Skeletal muscle tissue (tissue), 4 donors: ENCODE measurements around the gene COL4A1. TPM values are rescaled to one million over a fixed set of nuclear protein-coding genes. Genes with fewer than 3 reads are reported as not detected.

Experiments
- H3K27ac ChIP-seq: one replicate; pipeline ENCODE4 v1.7.0; 2013; ENCODE audit warnings: mild to moderate bottlenecking, low read depth, low read length, inconsistent platforms
- H3K27me3 ChIP-seq, 3 donors: one replicate each; pipeline ENCODE4 v1.7.0; 2013; ENCODE audit warnings: low read length in 3 of 3; ENCODE audit not compliant: control insufficient read depth in 3 of 3, insufficient read depth in 3 of 3
- H3K36me3 ChIP-seq, 3 donors: one replicate each; pipeline ENCODE4 v1.7.0; 2013; ENCODE audit warnings: low read length in 3 of 3; ENCODE audit not compliant: control insufficient read depth in 3 of 3, insufficient read depth in 3 of 3
- H3K4me1 ChIP-seq, 3 donors: one replicate each; pipeline ENCODE4 v1.7.0; 2013; ENCODE audit warnings: low read length in 3 of 3, mild to moderate bottlenecking in 3 of 3; ENCODE audit not compliant: control insufficient read depth in 3 of 3, insufficient read depth in 3 of 3
- H3K4me3 ChIP-seq, 3 donors: one replicate each; pipeline ENCODE4 v1.7.0; 2013; ENCODE audit warnings: low read length in 3 of 3
- H3K9ac ChIP-seq, 3 donors: one replicate each; pipeline ENCODE4 v1.7.0; 2013; ENCODE audit warnings: low read length in 3 of 3, mild to moderate bottlenecking in 3 of 3, moderate library complexity in 2 of 3, low read depth in 1 of 3
- H3K9me3 ChIP-seq, 3 donors: one replicate each; pipeline ENCODE4 v1.7.0; 2013; ENCODE audit warnings: low read length in 3 of 3; ENCODE audit not compliant: control insufficient read depth in 3 of 3
- total RNA-seq: library from RNA; depleted of rRNA; stranded (reverse); fragments of >200 nt; gene quantifications from one replicate; pipeline ENCODE4 v1.2.3, GENCODE V29; 2014
- donor health status: Osteomylitis.

COL4A1 gene
- total RNA-seq, 1 donor from 2014 or later, result 774 TPM

- Histone ChIP-seq H3K27me3 (peaks cover 0 to 1% (median 0%) of the 10 kb centered on the region in 3 donors), H3K9me3 (no peaks in the 10 kb centered on the region), H3K4me3 (no peak overlapping the region), H3K9ac (no peak overlapping the region), H3K4me1 (peaks cover 23 to 36% (median 34%) of the 10 kb centered on the region in 3 donors), H3K36me3 (peaks cover 0 to 2% (median 0%) of the 10 kb centered on the region in 3 donors), H3K27ac (peak overlapping the region; percentile 71)
These were observed 68.2 kb downstream of the COL4A1 start for GRCh38 chr13:110238818-110239195.

GRCh38 chr13:110237875-110238817 lies 68.8 kb downstream of the COL4A1 start:
- Histone ChIP-seq H3K27me3 (peaks cover 2 to 8% (median 5%) of the 10 kb centered on the region in 3 donors), H3K9ac (no peak overlapping the region), H3K4me1 (peaks cover 30 to 36% (median 35%) of the 10 kb centered on the region in 3 donors), H3K9me3 (no peaks in the 10 kb centered on the region), H3K36me3 (peaks cover 0 to 2% (median 0%) of the 10 kb centered on the region in 3 donors), H3K4me3 (no peak overlapping the region), H3K27ac (peak overlapping the region; percentile 71)

DNA sequence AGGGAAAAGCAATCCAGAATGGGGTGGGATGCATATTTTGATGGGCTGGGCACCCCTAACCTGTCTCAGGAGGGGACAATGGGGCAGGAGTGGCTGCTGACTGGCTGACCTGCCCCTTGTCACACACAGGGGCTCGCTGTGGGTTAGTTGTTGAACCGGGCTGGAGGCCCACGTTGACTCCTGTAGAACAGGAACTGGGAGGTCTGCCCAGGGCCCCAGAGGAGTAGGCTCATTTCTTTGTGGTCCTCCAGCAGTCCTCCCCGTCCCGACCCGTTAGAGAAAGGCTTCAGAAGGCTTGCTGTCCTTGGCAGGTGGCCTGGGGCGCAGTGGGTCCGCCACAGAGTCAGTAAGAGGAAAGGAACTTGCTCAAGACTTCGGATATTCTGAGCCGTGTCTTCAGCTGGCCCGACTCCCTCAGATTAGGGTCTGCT lies 70.1 kb downstream of the COL4A1 start:
- Histone ChIP-seq H3K9ac (peak overlapping the region in 1 of 3 donors; percentile 40), H3K36me3 (peaks cover 0 to 2% (median 0%) of the 10 kb centered on the region in 3 donors), H3K27ac (peak overlapping the region; percentile 71), H3K4me1 (peaks cover 35 to 48% (median 42%) of the 10 kb centered on the region in 3 donors), H3K9me3 (no peaks in the 10 kb centered on the region), H3K27me3 (peaks cover 5 to 16% (median 8%) of the 10 kb centered on the region in 3 donors), H3K4me3 (no peak overlapping the region)

- Histone ChIP-seq H3K27me3 (peaks cover 5 to 16% (median 8%) of the 10 kb centered on the region in 3 donors), H3K27ac (peak overlapping the region; percentile 71), H3K4me1 (peaks cover 35 to 49% (median 42%) of the 10 kb centered on the region in 3 donors), H3K36me3 (peaks cover 0 to 2% (median 0%) of the 10 kb centered on the region in 3 donors), H3K9ac (peak overlapping the region in 1 of 3 donors; percentile 40), H3K4me3 (no peak overlapping the region), H3K9me3 (no peaks in the 10 kb centered on the region)
These were observed 70.5 kb downstream of the COL4A1 start for GRCh38 chr13:110236431-110236830.

DNA sequence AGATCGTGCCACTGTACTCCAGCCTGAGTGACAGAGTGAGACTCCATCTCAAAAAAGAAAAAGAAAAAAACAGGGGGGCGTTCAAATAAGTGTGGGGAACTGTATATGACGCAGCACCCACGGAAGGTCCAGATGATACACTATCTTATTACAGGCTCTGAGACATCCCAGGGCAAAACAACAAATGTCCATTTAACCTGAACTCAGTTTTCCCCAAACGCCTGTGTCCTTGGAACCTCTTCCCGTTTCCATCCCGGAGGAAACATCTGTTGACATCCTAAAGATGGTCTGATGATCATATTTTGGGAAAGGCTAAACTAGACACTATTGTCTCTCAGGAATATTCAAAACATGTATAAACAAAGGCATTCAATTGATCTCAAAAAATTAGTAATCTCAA lies 72.4 kb downstream of the COL4A1 start:
- H3K4me1 ChIP-seq, result peaks cover 39 to 43% (median 41%) of the 10 kb centered on the region in 3 donors
- no peak overlapping the region for H3K4me3 ChIP-seq
- H3K27ac ChIP-seq, result peak overlapping the region; percentile 81
- peaks cover 5 to 20% (median 8%) of the 10 kb centered on the region in 3 donors for H3K27me3 ChIP-seq
- no peak overlapping the region for H3K9ac ChIP-seq
- H3K9me3 ChIP-seq, result no peaks in the 10 kb centered on the region
- no peaks in the 10 kb centered on the region for H3K36me3 ChIP-seq

GRCh38 chr13:110233951-110234280 lies 73.0 kb downstream of the COL4A1 start:
- Histone ChIP-seq H3K9me3 (no peaks in the 10 kb centered on the region), H3K4me3 (peak overlapping the region in 1 of 3 donors; percentile 31), H3K27ac (peak overlapping the region; percentile 81), H3K4me1 (peaks cover 34 to 42% (median 40%) of the 10 kb centered on the region in 3 donors), H3K9ac (no peak overlapping the region), H3K36me3 (no peaks in the 10 kb centered on the region), H3K27me3 (peaks cover 5 to 20% (median 8%) of the 10 kb centered on the region in 3 donors)

DNA sequence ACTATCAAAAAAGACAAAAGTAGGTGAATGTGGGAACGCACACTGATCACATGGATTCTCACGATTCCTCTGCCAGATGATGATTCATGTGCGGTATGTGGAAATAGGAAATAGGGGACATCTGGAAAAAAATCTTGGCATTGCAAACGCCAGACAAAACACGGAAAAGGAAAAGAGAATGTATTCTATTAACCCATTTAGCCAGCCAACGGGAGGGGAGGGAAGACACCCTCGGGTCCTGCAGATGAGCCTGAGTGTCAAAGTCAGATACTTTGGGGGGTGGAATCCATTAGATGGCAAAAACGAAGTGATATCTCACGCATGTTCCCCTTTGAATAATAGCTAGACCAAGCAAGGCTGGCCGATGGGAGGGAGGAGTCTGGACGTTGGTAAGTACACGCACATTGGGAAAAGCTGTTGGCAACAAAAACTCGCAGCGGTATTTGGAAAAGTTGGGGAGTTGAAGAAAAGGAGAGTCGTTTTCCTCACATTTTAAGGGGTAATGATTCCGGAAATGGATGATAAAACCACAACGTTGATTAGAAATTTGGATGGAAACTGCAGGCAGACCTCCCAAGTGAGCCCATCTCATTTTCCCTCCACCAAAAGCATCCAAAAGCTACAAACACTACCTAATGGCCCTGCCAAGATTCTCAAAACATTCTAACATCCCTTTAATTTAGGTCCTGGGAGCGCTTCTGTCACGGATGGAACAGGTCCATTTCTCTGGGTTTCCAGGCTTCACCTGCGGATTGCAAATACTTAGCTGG lies 73.6 kb downstream of the COL4A1 start:
- H3K4me3 ChIP-seq, result peak overlapping the region; percentile 44 to 64 (median 46)
- H3K27ac ChIP-seq, result peak overlapping the region; percentile 81
- no peaks in the 10 kb centered on the region for H3K9me3 ChIP-seq
- peaks cover 34 to 41% (median 36%) of the 10 kb centered on the region in 3 donors for H3K4me1 ChIP-seq
- H3K36me3 ChIP-seq, result no peaks in the 10 kb centered on the region
- H3K9ac ChIP-seq, result peak overlapping the region; percentile 2 to 73 (median 45)
- H3K27me3 ChIP-seq, result peaks cover 5 to 20% (median 8%) of the 10 kb centered on the region in 3 donors

DNA sequence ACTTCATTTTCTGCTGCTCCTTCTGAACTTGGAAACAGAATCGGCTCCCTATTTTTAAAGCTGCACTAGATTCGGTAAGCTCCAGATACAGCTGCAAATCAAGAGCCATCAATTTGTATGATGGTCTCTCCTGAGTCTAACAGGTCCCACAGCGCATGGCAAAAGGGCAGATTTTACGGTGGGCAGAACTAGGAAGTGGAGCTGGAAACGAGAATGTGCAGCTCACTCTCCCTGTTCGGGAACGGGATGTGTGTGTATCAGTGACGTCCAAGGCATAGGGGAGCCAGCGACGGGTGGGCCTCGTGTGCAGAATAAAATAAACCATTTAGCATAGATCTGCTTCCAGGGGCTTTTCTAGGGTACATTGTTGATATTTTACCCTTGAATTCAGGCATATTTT lies 74.2 kb downstream of the COL4A1 start:
- Histone ChIP-seq H3K4me3 (peak overlapping the region; percentile 44 to 56 (median 46)), H3K27me3 (peaks cover 5 to 20% (median 8%) of the 10 kb centered on the region in 3 donors), H3K4me1 (peaks cover 30 to 38% (median 35%) of the 10 kb centered on the region in 3 donors), H3K9ac (peak overlapping the region in 2 of 3 donors; percentile 2 to 73), H3K27ac (peak overlapping the region; percentile 81), H3K36me3 (no peaks in the 10 kb centered on the region), H3K9me3 (no peaks in the 10 kb centered on the region)

- peak overlapping the region in 1 of 3 donors; percentile 44 for H3K4me3 ChIP-seq
These were observed 74.8 kb downstream of the COL4A1 start for GRCh38 chr13:110232142-110232541.

More at GRCh38 chr13:110232142-110232541, 74.8 kb downstream of the COL4A1 start:
- peaks cover 26 to 39% (median 30%) of the 10 kb centered on the region in 3 donors for H3K4me1 ChIP-seq
- H3K9me3 ChIP-seq, result no peaks in the 10 kb centered on the region
- no peaks in the 10 kb centered on the region for H3K36me3 ChIP-seq
- H3K27ac ChIP-seq, result peak overlapping the region; percentile 81
- peaks cover 5 to 20% (median 8%) of the 10 kb centered on the region in 3 donors for H3K27me3 ChIP-seq
- H3K9ac ChIP-seq, result no peak overlapping the region
